Caco-2 (cell line): Measurements from ENCODE around the gene ANTKMT. TPM values are rescaled to one million over a fixed set of nuclear protein-coding genes. Genes with fewer than 3 reads are reported as not detected.

Source experiments
- BruUV-seq: library from RNA; stranded (reverse); fragments of 400-500 nt; replicated peaks from 2 replicates; lab custom pipeline; 2021; lab: Mats Ljungman, UMichigan
- CTCF ChIA-PET: fragments of 300-600 bp; sonication (Branson Sonifier 250); formaldehyde crosslinking; loops from one replicate; lab custom pipeline; 2022; ENCODE audit warnings: antibody characterized with exemption; lab: Charles Lee
- POLR2A ChIA-PET: fragments of 300-600 bp; sonication (Branson Sonifier 250); formaldehyde crosslinking; loops from one replicate; lab custom pipeline; 2022; ENCODE audit warnings: antibody characterized with exemption; lab: Charles Lee
- DNase-seq, 2 experiments: peaks; one replicate each; pipeline versions ENCODE4 v3.0.0 to v3.0.0-alpha.2; 2020 to 2022
- H3K27me3 ChIP-seq: replicated peaks from 2 replicates; pipeline ENCODE4 v1.6.0; 2011; ENCODE audit warnings: low read length; ENCODE audit not compliant: control insufficient read depth, insufficient read depth
- H3K36me3 ChIP-seq: 2 replicates; pipeline ENCODE4 v1.5.1; 2011; ENCODE audit warnings: low read length; ENCODE audit not compliant: control insufficient read depth, insufficient read depth
- H3K4me1 ChIP-seq: fragments of 250-450 bp; sonication (Bioruptor Pico); 2 replicates; pipeline ENCODE4 v1.5.1; 2020; ENCODE audit warnings: mild to moderate bottlenecking
- H3K4me3 ChIP-seq: 2 replicates; pipeline ENCODE4 v1.5.1; 2011; ENCODE audit warnings: low read depth, mild to moderate bottlenecking, control low read depth, low read length
- H3K9me3 ChIP-seq: fragments of 250-450 bp; sonication (Bioruptor Pico); 2 replicates; pipeline ENCODE4 v1.5.1; 2020; ENCODE audit warnings: mild to moderate bottlenecking, moderate library complexity
- H3K27ac Mint-ChIP-seq: one replicate; pipeline ENCODE4 v1.8.0; 2022; ENCODE audit warnings: mixed read lengths; ENCODE audit not compliant: unreplicated experiment
- H3K27me3 Mint-ChIP-seq: one replicate; pipeline ENCODE4 v1.8.0; 2022; ENCODE audit warnings: mixed read lengths; ENCODE audit not compliant: insufficient read depth, unreplicated experiment
- H3K36me3 Mint-ChIP-seq: one replicate; pipeline ENCODE4 v1.8.0; 2022; ENCODE audit warnings: mild to moderate bottlenecking, mixed read lengths; ENCODE audit not compliant: insufficient read depth, unreplicated experiment
- H3K4me1 Mint-ChIP-seq: one replicate; pipeline ENCODE4 v1.8.0; 2022; ENCODE audit warnings: low read depth, mixed read lengths; ENCODE audit not compliant: unreplicated experiment
- H3K4me3 Mint-ChIP-seq: one replicate; pipeline ENCODE4 v1.8.0; 2022; ENCODE audit warnings: mild to moderate bottlenecking, moderate library complexity, mixed read lengths; ENCODE audit not compliant: unreplicated experiment
- H3K9me3 Mint-ChIP-seq: one replicate; pipeline ENCODE4 v1.8.0; 2022; ENCODE audit warnings: mixed read lengths; ENCODE audit not compliant: unreplicated experiment
- intact Hi-C: fragments of 100-400 bp; cut with micrococcal nuclease; formaldehyde crosslinking; loops from one replicate; pipeline ENCODE4 v1.10.0; 2022; ENCODE audit not compliant: unreplicated experiment
- total RNA-seq: library from RNA; stranded (reverse); gene quantifications from 2 replicates; pipeline ENCODE4 v1.2.3, GENCODE V29; 2022
- TF ChIP-seq, protein P1 (sequence below), 2 experiments: fragments of 200-600 bp in 1 of 2; IDR thresholded peaks; 1 replicate in 1 of 2; 2 replicates in 1 of 2; pipeline versions ENCODE4 v1.5.1 to v1.8.0; 2011 to 2022; ENCODE audit warnings: antibody characterized with exemption in 1 of 2, control low read depth in 1 of 2, inconsistent platforms in 1 of 2, low read depth in 1 of 2, low read length in 1 of 2, mild to moderate bottlenecking in 1 of 2, moderate library complexity in 1 of 2; ENCODE audit not compliant: insufficient read depth in 1 of 2, severe bottlenecking in 1 of 2, unreplicated experiment in 1 of 2

The ANTKMT gene
- total RNA-seq, 1 experiment from 2014 or later = 42.6 TPM

DNA sequence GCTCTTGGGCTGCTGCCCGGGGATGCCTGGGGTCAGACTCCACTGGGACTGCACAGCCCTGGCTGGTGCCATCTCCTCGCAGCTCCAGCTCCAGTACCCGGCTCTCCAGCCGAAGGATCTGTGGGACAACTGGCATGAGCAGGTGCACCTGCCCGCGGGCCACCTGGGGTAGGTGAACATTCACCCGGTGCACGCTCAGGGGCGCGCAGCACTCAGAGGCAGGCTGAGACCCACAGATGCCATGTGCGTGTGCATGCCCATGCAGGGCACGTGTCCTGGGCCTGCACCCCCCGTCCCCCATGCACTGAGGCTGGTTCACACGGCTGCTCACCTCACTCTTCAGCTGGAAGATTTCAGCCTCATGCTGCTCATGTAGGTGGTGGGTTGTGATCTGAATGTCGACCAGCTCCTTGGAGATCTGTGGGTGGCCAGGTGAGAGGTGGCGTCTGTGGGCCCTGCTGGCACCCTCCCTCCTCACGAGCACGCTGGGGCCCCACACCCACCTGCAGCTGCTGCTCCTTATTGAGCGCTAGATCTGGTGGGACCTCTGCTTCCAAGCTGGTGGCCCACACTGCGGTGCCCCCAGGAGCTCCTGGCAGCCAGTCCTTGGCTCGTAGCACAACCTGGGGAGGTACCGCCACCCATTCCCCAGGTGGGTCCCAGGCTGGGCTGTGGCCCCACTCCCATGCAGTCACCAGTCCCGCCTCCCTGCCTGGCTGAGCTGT lies 4.7 kb downstream of the ANTKMT start:
- H3K4me3 Mint-ChIP-seq = peak overlapping the region; percentile 64

DNA sequence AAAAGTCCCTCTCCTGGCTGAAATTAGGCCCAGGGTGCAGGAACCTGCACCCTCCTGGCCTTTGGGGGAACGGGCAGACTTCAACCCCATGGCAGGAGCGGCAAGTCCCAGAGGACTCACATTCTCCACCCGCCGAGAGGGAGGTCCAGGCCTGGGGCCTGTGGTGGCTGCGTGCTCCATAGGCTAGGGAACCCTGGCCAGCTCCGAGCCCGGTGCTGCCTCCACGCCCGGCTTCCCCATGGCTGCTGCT lies 5.2 kb downstream of the ANTKMT start:
- no peak overlapping the region for H3K27ac Mint-ChIP-seq
- no TSS peak for BruUV-seq

More for the DNA sequence above, 4.7 kb downstream of the ANTKMT start:
- no peaks in the 10 kb centered on the region for H3K9me3 ChIP-seq
- Mint-ChIP-seq H3K9me3 (no peaks in the 10 kb centered on the region), H3K36me3 (peaks cover 11% of the 10 kb centered on the region), H3K27me3 (no peaks in the 10 kb centered on the region), H3K27ac (no peak overlapping the region), H3K4me1 (no peaks in the 10 kb centered on the region)
- ChIA-PET POLR2A (no interaction called here), CTCF (interaction anchor here (0.9 to 1.5 kb wide), 2 partner anchors 10 to 19 kb away, joined by 3 to 4 read pairs; no protein-coding TSS in a partner anchor)
- no peaks in the 10 kb centered on the region for H3K27me3 ChIP-seq
- intact Hi-C loops = no loop called here
- no peak overlapping the region for H3K4me3 ChIP-seq
- DNase-seq = no peak
- H3K4me1 ChIP-seq = peaks cover 11% of the 10 kb centered on the region
- no peaks in the 10 kb centered on the region for H3K36me3 ChIP-seq
- BruUV-seq = no TSS peak
- TF ChIP-seq, protein P1, sequence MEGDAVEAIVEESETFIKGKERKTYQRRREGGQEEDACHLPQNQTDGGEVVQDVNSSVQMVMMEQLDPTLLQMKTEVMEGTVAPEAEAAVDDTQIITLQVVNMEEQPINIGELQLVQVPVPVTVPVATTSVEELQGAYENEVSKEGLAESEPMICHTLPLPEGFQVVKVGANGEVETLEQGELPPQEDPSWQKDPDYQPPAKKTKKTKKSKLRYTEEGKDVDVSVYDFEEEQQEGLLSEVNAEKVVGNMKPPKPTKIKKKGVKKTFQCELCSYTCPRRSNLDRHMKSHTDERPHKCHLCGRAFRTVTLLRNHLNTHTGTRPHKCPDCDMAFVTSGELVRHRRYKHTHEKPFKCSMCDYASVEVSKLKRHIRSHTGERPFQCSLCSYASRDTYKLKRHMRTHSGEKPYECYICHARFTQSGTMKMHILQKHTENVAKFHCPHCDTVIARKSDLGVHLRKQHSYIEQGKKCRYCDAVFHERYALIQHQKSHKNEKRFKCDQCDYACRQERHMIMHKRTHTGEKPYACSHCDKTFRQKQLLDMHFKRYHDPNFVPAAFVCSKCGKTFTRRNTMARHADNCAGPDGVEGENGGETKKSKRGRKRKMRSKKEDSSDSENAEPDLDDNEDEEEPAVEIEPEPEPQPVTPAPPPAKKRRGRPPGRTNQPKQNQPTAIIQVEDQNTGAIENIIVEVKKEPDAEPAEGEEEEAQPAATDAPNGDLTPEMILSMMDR (IDR thresholded peaks at IDR 0.05; ENCODE audit: insufficient read depth in 1 of 2, low read depth in 1 of 2, low read length in 1 of 2, severe bottlenecking in 1 of 2, unreplicated experiment in 1 of 2) = no peak

DNA sequence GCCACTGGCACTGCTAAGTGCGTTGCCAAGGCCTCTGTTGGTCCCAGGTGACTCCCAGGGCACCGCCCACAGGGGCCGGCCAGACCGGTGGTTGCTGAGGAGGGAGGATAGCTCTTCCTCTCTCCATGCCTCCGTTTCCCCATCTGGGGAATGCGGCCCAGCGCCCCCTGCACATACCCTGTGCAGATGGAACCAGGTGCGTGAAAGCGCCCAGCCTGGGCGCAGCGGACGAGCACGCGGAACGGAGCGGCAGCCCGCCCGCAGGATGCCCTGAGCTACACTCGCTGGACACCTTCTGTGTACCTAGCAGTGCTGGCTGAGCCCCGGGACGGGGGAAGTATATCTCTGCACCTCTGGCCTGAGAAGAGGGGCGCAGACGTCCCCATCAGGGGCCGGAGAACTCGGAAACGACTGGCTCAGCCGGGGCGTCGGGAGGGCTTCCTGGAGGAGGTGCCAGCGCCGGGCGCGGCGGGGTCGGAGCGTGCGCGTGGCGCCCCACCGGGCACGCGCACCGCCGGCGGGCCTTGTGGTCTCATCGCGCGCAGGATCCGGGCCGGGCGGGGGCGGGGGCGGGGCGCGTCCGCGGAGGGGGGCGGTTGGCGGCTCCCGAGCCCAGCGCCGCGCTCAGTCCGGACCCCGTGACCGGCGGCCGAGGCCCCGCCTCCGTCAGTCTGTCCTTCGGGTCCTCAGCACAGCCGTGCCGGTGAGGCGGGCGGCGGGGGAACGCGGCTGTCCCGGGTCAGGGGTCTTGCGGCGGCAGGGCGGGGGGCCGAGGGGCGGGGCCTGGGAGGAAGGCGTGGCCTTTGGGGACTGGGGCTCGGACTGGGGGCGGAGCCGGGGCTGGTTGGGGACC lies 5.7 kb downstream of the ANTKMT start, which contains the start of the genes CCDC78 and HAGHL:
TSS of gene CCDC78 (minus strand) at position 6 of the 853 bp plus-strand sequence. CDS start 76 bp downstream, outside the sequence.
TSS of gene HAGHL (plus strand) at position 669 of the 853 bp plus-strand sequence. CDS start 404 bp downstream, outside the sequence.
- Mint-ChIP-seq H3K36me3 (peaks cover 11% of the 10 kb centered on the region), H3K9me3 (no peaks in the 10 kb centered on the region), H3K27me3 (no peaks in the 10 kb centered on the region), H3K27ac (no peak within 1 kb of the TSS), H3K4me3 (peak within 1 kb of the TSS; percentile 64), H3K4me1 (no peaks in the 10 kb centered on the region)
- no peaks in the 10 kb centered on the region for H3K9me3 ChIP-seq
- peak; percentile 63 to 74 for DNase-seq
- ChIA-PET POLR2A (no interaction called here), CTCF (interaction anchor here (1.5 kb wide), 1 partner anchor 20 kb away, joined by 4 read pairs; no protein-coding TSS in a partner anchor)
- TF ChIP-seq, protein P1 (IDR thresholded peaks at IDR 0.05; ENCODE audit: insufficient read depth in 1 of 2, low read depth in 1 of 2, low read length in 1 of 2, severe bottlenecking in 1 of 2, unreplicated experiment in 1 of 2) = no peak
- intact Hi-C loops = no loop called here
- no TSS peak for BruUV-seq
- peak within 1 kb of the TSS; percentile 65 for H3K4me3 ChIP-seq
- no peaks in the 10 kb centered on the region for H3K36me3 ChIP-seq
- peaks cover 8% of the 10 kb centered on the region for H3K4me1 ChIP-seq
- H3K27me3 ChIP-seq = no peaks in the 10 kb centered on the region

More for the DNA sequence above, 5.2 kb downstream of the ANTKMT start:
- Histone ChIP-seq H3K27me3 (no peaks in the 10 kb centered on the region), H3K4me1 (peaks cover 11% of the 10 kb centered on the region), H3K36me3 (no peaks in the 10 kb centered on the region), H3K4me3 (no peak overlapping the region), H3K9me3 (no peaks in the 10 kb centered on the region)
- Mint-ChIP-seq H3K36me3 (peaks cover 11% of the 10 kb centered on the region), H3K27me3 (no peaks in the 10 kb centered on the region), H3K4me1 (no peaks in the 10 kb centered on the region), H3K4me3 (peak overlapping the region; percentile 64), H3K9me3 (no peaks in the 10 kb centered on the region)
- ChIA-PET CTCF (interaction anchor here (1.5 kb wide), 1 partner anchor 19 kb away, joined by 4 read pairs; no protein-coding TSS in a partner anchor), POLR2A (no interaction called here)
- TF ChIP-seq, protein P1 (IDR thresholded peaks at IDR 0.05; ENCODE audit: insufficient read depth in 1 of 2, low read depth in 1 of 2, low read length in 1 of 2, severe bottlenecking in 1 of 2, unreplicated experiment in 1 of 2) = no peak
- DNase-seq = no peak
- intact Hi-C loops = no loop called here
